ENCODE data around the gene OR10G7.
"Not testable (repeated sequence)": the region's sequence is repeated elsewhere in the genome, so short reads cannot be mapped to it uniquely, and the experiment has no call there.

Gene OR10G7

GRCh38 chr11:124039557-124039956, 1.6 kb downstream of the OR10G7 start:
- no peak for DNase-seq (ENCODE audit: low read depth)

GRCh38 chr11:124036666-124037065, 4.5 kb downstream of the OR10G7 start:
- no peak for DNase-seq (ENCODE audit: low read depth)

- DNase-seq (ENCODE audit: low read depth): no peak
Measured at GRCh38 chr11:124026498-124026897, 14.6 kb downstream of the OR10G7 start, which contains the start of gene OR10G8. TSS of gene OR10G8 (plus strand) at chr11:124026798. CDS start at chr11:124029623, 2,825 bp downstream.

- not testable (repeated sequence) for DNase-seq (ENCODE audit: low read depth)
Measured at GRCh38 chr11:124015837-124016236, 25.3 kb downstream of the OR10G7 start.

GRCh38 chr11:124012697-124013096, 28.4 kb downstream of the OR10G7 start, which contains the start of gene OR10G4:
TSS of gene OR10G4 (plus strand) at chr11:124012997. CDS start at chr11:124015575, 2,578 bp downstream.
- DNase-seq (ENCODE audit: low read depth): no peak

- no peak for DNase-seq (ENCODE audit: low read depth)
Measured at GRCh38 chr11:123995119-123995518, 46.0 kb downstream of the OR10G7 start, which contains the start of gene OR10G6. TSS of gene OR10G6 (minus strand) at chr11:123995161. CDS start at chr11:123995161, 0 bp downstream.
